ENCODE measurements around the gene TGM4. TPM values are rescaled to one million over a fixed set of nuclear protein-coding genes. Genes with fewer than 3 reads are reported as not detected.

Gene TGM4
- total and polyA plus RNA-seq, 2 experiments from 2014 or later, result not detected

DNA sequence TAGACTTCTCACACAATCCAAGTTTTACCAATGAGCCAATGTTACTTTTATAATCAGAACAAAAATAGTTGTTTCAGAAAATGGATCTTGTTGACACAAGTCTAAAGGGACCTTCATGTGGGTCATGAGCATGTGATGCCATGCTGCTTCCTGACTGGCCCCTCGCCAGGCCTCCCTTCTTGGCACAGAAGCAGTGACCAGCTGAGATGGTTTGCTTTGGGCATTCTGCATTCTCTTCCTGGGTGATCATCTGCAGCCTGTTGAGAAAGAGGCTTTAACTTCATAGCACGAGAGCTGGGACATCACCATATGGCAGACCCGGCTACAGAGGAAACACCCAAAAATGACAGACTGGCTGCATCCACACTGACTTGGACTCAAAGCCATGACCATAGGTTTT, 45.7 kb downstream of the TGM4 start (continued):
- TF ChIP-seq, protein P1, sequence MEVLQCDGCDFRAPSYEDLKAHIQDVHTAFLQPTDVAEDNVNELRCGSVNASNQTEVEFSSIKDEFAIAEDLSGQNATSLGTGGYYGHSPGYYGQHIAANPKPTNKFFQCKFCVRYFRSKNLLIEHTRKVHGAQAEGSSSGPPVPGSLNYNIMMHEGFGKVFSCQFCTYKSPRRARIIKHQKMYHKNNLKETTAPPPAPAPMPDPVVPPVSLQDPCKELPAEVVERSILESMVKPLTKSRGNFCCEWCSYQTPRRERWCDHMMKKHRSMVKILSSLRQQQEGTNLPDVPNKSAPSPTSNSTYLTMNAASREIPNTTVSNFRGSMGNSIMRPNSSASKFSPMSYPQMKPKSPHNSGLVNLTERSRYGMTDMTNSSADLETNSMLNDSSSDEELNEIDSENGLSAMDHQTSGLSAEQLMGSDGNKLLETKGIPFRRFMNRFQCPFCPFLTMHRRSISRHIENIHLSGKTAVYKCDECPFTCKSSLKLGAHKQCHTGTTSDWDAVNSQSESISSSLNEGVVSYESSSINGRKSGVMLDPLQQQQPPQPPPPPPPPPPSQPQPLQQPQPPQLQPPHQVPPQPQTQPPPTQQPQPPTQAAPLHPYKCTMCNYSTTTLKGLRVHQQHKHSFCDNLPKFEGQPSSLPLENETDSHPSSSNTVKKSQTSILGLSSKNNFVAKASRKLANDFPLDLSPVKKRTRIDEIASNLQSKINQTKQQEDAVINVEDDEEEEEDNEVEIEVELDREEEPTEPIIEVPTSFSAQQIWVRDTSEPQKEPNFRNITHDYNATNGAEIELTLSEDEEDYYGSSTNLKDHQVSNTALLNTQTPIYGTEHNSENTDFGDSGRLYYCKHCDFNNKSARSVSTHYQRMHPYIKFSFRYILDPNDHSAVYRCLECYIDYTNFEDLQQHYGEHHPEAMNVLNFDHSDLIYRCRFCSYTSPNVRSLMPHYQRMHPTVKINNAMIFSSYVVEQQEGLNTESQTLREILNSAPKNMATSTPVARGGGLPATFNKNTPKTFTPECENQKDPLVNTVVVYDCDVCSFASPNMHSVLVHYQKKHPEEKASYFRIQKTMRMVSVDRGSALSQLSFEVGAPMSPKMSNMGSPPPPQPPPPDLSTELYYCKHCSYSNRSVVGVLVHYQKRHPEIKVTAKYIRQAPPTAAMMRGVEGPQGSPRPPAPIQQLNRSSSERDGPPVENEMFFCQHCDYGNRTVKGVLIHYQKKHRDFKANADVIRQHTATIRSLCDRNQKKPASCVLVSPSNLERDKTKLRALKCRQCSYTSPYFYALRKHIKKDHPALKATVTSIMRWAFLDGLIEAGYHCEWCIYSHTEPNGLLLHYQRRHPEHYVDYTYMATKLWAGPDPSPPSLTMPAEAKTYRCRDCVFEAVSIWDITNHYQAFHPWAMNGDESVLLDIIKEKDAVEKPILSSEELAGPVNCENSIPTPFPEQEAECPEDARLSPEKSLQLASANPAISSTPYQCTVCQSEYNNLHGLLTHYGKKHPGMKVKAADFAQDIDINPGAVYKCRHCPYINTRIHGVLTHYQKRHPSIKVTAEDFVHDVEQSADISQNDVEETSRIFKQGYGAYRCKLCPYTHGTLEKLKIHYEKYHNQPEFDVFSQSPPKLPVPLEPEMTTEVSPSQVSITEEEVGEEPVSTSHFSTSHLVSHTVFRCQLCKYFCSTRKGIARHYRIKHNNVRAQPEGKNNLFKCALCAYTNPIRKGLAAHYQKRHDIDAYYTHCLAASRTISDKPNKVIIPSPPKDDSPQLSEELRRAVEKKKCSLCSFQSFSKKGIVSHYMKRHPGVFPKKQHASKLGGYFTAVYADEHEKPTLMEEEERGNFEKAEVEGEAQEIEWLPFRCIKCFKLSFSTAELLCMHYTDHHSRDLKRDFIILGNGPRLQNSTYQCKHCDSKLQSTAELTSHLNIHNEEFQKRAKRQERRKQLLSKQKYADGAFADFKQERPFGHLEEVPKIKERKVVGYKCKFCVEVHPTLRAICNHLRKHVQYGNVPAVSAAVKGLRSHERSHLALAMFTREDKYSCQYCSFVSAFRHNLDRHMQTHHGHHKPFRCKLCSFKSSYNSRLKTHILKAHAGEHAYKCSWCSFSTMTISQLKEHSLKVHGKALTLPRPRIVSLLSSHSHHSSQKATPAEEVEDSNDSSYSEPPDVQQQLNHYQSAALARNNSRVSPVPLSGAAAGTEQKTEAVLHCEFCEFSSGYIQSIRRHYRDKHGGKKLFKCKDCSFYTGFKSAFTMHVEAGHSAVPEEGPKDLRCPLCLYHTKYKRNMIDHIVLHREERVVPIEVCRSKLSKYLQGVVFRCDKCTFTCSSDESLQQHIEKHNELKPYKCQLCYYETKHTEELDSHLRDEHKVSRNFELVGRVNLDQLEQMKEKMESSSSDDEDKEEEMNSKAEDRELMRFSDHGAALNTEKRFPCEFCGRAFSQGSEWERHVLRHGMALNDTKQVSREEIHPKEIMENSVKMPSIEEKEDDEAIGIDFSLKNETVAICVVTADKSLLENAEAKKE (CRISPR knock-in tag; IDR thresholded peaks at IDR 0.05), result no peak
- TF ChIP-seq STAT1 (IDR thresholded peaks at IDR 0.05; ENCODE audit: unreplicated experiment), result no peak
- no peak for TF ChIP-seq NANOG (IDR thresholded peaks at IDR 0.05; ENCODE audit: borderline replicate concordance)
- no peak for TF ChIP-seq CREB1 (CRISPR knock-in tag; IDR thresholded peaks at IDR 0.05; ENCODE audit: low read depth)

DNA sequence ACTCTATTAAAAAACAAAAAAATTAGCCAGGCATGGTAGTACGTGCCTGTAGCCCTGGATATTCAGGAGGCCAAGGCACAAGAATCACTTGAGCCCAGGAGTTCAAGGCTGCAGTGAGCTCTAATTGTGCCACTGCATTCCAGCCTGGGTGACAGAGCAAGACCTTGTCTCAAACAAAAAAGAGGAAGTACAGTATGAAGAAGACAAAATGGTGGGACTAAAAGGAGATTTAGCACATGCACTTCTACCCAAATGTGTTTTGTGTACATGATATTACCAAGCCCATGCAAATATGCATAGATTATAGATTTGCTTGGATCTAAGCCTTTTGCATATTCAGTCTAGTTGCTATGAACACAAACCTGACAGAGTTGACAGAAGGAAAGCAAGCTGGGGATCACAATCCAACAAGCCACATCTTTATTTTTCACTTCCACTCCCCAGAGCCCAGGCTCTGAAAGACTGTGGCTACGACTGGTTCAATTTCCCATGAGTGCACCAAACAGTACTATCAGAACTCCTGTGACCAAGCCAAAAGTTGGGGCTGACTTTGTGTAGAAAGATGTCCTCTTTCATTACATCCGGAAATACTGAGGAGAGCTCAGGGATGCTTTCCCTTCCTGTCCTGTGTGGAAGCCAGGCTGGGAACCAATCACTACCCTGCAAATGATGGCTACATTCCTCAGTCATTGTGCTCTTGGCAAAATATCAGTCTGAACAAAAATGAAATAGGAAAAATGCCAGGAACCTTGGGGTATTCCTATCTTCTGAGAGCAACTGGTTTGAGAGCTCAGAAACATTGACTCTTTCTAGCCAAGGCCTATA, 49.4 kb downstream of the TGM4 start:
- Mint-ChIP-seq H3K4me3 (no peak overlapping the region), H3K27ac (no peak overlapping the region), H3K4me1 (no peaks in the 10 kb centered on the region), H3K9me3 (no peaks in the 10 kb centered on the region), H3K36me3 (ENCODE audit: low read depth) (peaks cover 11% of the 10 kb centered on the region), H3K27me3 (ENCODE audit: insufficient read depth, low read depth, poor library complexity) (peaks cover 2% of the 10 kb centered on the region)
- Histone ChIP-seq H3K36me3 (ENCODE audit: insufficient read depth) (no peaks in the 10 kb centered on the region; the same call in 1 of the 2 replicates), H3K4me1 (ENCODE audit: insufficient read depth) (no peaks in the 10 kb centered on the region), H3K4me2 (no peak overlapping the region), H2AFZ (no peak overlapping the region), H3F3A (replicated peaks; ENCODE audit: low read depth) (no peaks in the 10 kb centered on the region), H3K27me3 (ENCODE audit: insufficient read depth) (no peaks in the 10 kb centered on the region), H3K79me2 (replicated peaks; ENCODE audit: insufficient read depth) (no peaks in the 10 kb centered on the region), H3K27ac (ENCODE audit: low read depth) (no peak overlapping the region), H3K9me2 (ENCODE audit: insufficient read depth) (no peaks in the 10 kb centered on the region), H4K20me1 (replicated peaks; ENCODE audit: insufficient read depth) (no peaks in the 10 kb centered on the region; the same call in 1 of the 2 replicates), H3K4me3 (no peak overlapping the region)
- DNase-seq (ENCODE audit: low spot score) (no peak), ATAC-seq (no peak)
- TF ChIP-seq CREB1 (CRISPR knock-in tag; IDR thresholded peaks at IDR 0.05; ENCODE audit: low read depth) (no peak), NANOG (IDR thresholded peaks at IDR 0.05; ENCODE audit: borderline replicate concordance) (no peak), ZNF114 (CRISPR knock-in tag; IDR thresholded peaks at IDR 0.05) (no peak), STAT1 (IDR thresholded peaks at IDR 0.05; ENCODE audit: unreplicated experiment) (no peak), JUNB (IDR thresholded peaks at IDR 0.05; ENCODE audit: unreplicated experiment) (no peak), EZH2 (IDR thresholded peaks at IDR 0.05; ENCODE audit: low read depth, unreplicated experiment) (no peak), ZNF331 (CRISPR knock-in tag; IDR thresholded peaks at IDR 0.05; ENCODE audit: low read depth) (no peak), EZH2phosphoT487 (IDR thresholded peaks at IDR 0.05; ENCODE audit: unreplicated experiment) (no peak)
- TF ChIP-seq, protein P2, sequence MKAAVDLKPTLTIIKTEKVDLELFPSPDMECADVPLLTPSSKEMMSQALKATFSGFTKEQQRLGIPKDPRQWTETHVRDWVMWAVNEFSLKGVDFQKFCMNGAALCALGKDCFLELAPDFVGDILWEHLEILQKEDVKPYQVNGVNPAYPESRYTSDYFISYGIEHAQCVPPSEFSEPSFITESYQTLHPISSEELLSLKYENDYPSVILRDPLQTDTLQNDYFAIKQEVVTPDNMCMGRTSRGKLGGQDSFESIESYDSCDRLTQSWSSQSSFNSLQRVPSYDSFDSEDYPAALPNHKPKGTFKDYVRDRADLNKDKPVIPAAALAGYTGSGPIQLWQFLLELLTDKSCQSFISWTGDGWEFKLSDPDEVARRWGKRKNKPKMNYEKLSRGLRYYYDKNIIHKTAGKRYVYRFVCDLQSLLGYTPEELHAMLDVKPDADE (IDR thresholded peaks at IDR 0.05), result no peak
- TF ChIP-seq, protein P3, sequence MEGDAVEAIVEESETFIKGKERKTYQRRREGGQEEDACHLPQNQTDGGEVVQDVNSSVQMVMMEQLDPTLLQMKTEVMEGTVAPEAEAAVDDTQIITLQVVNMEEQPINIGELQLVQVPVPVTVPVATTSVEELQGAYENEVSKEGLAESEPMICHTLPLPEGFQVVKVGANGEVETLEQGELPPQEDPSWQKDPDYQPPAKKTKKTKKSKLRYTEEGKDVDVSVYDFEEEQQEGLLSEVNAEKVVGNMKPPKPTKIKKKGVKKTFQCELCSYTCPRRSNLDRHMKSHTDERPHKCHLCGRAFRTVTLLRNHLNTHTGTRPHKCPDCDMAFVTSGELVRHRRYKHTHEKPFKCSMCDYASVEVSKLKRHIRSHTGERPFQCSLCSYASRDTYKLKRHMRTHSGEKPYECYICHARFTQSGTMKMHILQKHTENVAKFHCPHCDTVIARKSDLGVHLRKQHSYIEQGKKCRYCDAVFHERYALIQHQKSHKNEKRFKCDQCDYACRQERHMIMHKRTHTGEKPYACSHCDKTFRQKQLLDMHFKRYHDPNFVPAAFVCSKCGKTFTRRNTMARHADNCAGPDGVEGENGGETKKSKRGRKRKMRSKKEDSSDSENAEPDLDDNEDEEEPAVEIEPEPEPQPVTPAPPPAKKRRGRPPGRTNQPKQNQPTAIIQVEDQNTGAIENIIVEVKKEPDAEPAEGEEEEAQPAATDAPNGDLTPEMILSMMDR (conservative IDR thresholded peaks at IDR 0.05; ENCODE audit: low read depth in 2 of 2), result no peak
